ENCODE measurements around the gene MRTFA. TPM values are rescaled to one million over a fixed set of nuclear protein-coding genes. Genes with fewer than 3 reads are reported as not detected.
A peak's percentile ranks its signal among the peaks of the same experiment; 100 is the strongest.
"Not testable (repeated sequence)": the region's sequence is repeated elsewhere in the genome, so short reads cannot be mapped to it uniquely, and the experiment has no call there.

The MRTFA gene
- 22.3 TPM for total RNA-seq
- 37.6 TPM for polyA plus RNA-seq

DNA sequence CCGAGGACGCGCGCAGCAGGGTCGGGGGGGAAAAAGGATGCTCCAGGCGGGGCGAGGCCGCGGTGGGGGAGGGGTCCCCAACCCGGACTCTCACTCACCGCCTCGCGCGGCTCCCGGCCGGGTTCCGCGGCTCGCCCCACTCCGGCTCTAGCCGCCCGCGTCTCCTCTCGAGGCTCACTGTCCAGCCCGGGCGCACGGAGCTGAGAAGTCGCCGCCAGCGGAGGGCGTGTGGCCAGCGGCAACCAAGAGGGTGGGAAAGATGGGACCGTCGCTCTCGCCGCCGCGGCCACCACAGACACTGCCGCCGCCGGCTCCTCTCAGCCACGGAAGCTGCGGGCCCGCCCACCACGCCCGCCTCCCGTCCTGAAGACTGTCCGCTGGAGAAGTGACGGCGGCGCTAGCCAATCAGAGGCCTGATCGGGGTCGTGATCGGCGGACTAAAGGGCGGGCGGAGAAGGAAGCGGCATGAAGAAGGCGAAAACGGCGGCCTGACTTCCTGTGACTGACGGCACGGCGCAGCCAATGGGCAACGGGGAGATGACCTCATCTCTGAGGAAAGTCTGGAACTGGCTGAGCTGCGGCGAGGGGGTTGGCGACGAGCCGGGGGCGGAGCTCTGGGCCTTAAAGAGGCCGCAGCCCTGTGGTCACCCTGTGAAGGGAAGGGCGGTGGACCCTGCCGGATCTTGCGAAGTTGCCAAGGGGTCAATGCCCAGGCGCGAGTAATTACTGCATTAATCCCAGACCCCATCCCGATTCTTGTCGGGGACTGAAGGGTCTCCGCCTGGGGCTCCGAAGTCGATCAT lies at the start of gene MRTFA:
Gene MRTFA (minus strand): TSS at position 340 of the 803 bp plus-strand sequence.
- under 1% methylated on average over 81 of the region's 82 CpGs for WGBS
- H3K4me1 ChIP-seq (ENCODE audit: insufficient read depth) = no peaks in the 10 kb centered on the region

DNA sequence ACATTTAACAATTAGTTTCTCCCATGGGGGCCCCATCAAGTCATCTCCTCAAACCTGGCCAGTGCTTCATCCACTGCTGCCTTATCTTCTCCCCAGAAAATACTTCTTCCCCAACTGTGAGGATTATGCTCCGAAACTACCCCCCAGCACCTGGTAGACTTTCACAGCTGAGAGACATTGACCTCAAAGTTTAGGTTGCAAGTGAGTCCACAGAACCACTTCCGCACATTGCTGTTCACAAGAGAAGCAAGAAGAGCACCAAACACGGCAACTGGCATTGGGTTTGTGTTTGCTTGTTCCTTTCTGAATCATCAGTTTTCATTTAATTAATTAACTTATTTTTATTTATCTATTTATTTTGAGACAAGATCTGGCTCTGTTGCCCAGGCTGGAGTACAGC lies 48.9 kb upstream of the MRTFA start:
- DNase-seq (ENCODE audit: extremely low spot score) = no peak
- H3K27ac ChIP-seq (ENCODE audit: low read depth) = no peak overlapping the region
- no peak overlapping the region for H3K4me3 ChIP-seq (ENCODE audit: low read depth, low read length)
- no peaks in the 10 kb centered on the region for H3K36me3 ChIP-seq (ENCODE audit: insufficient read depth)
- WGBS = 94% methylated on average over 3 of the region's 3 CpGs
- H3K4me1 ChIP-seq (ENCODE audit: insufficient read depth) = no peaks in the 10 kb centered on the region

More for the DNA sequence above, at the start of gene MRTFA:
- peak within 1 kb of the TSS; percentile 87 for H3K27ac ChIP-seq (ENCODE audit: low read depth)
- peak; percentile 99 for DNase-seq (ENCODE audit: extremely low spot score)
- H3K36me3 ChIP-seq (ENCODE audit: insufficient read depth) = no peaks in the 10 kb centered on the region
- peak within 1 kb of the TSS; percentile 90 for H3K4me3 ChIP-seq (ENCODE audit: low read depth, low read length)

DNA sequence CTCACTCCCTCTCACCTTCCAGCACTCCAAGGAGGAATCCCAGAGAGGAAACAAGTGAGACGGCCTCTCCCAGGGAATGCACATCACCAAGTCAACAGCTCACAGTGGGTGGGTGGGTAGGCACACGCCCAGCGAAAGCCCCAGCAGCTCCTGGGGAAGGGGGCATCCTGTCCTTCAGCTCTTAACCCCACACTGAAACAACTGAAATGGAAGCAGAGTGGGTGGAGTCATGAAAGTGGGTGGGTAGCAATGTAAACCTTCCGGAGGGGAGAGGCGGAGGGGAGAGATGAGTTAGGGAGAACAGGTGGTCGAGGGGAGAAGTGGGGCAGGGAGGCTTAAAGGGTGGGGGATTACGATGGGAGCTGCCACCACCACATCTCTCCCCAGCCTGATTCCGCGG lies 48.2 kb upstream of the MRTFA start:
- Histone ChIP-seq H3K36me3 (ENCODE audit: insufficient read depth) (no peaks in the 10 kb centered on the region), H3K4me1 (ENCODE audit: insufficient read depth) (no peaks in the 10 kb centered on the region), H3K4me3 (ENCODE audit: low read depth, low read length) (no peak overlapping the region), H3K27ac (ENCODE audit: low read depth) (no peak overlapping the region)
- WGBS = 66% methylated on average over 9 of the region's 9 CpGs
- DNase-seq (ENCODE audit: extremely low spot score) = no peak

DNA sequence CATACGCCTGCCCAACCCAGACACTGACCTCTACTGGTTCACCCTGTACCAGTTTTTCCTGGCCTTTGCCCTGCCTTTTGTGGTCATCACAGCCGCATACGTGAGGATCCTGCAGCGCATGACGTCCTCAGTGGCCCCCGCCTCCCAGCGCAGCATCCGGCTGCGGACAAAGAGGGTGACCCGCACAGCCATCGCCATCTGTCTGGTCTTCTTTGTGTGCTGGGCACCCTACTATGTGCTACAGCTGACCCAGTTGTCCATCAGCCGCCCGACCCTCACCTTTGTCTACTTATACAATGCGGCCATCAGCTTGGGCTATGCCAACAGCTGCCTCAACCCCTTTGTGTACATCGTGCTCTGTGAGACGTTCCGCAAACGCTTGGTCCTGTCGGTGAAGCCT lies 44.9 kb upstream of the MRTFA start:
- Histone ChIP-seq H3K4me1 (ENCODE audit: insufficient read depth) (no peaks in the 10 kb centered on the region), H3K36me3 (ENCODE audit: insufficient read depth) (no peaks in the 10 kb centered on the region), H3K4me3 (ENCODE audit: low read depth, low read length) (no peak overlapping the region), H3K27ac (ENCODE audit: low read depth) (no peak overlapping the region)
- 96% methylated on average over 19 of the region's 19 CpGs for WGBS
- no peak for DNase-seq (ENCODE audit: extremely low spot score)

DNA sequence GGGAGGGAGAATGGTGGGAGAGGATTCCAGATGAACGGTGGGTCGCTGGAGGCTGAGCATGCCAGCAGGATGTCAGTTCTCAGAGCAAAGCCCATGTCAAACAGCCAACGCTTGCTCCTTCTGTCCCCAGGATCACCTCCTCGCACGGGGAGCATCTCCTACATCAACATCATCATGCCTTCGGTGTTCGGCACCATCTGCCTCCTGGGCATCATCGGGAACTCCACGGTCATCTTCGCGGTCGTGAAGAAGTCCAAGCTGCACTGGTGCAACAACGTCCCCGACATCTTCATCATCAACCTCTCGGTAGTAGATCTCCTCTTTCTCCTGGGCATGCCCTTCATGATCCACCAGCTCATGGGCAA lies 44.3 kb upstream of the MRTFA start:
- no peaks in the 10 kb centered on the region for H3K4me1 ChIP-seq (ENCODE audit: insufficient read depth)
- WGBS = 91% methylated on average over 15 of the region's 15 CpGs
- H3K36me3 ChIP-seq (ENCODE audit: insufficient read depth) = no peaks in the 10 kb centered on the region
- no peak overlapping the region for H3K4me3 ChIP-seq (ENCODE audit: low read depth, low read length)
- no peak overlapping the region for H3K27ac ChIP-seq (ENCODE audit: low read depth)
- DNase-seq (ENCODE audit: extremely low spot score) = no peak

DNA sequence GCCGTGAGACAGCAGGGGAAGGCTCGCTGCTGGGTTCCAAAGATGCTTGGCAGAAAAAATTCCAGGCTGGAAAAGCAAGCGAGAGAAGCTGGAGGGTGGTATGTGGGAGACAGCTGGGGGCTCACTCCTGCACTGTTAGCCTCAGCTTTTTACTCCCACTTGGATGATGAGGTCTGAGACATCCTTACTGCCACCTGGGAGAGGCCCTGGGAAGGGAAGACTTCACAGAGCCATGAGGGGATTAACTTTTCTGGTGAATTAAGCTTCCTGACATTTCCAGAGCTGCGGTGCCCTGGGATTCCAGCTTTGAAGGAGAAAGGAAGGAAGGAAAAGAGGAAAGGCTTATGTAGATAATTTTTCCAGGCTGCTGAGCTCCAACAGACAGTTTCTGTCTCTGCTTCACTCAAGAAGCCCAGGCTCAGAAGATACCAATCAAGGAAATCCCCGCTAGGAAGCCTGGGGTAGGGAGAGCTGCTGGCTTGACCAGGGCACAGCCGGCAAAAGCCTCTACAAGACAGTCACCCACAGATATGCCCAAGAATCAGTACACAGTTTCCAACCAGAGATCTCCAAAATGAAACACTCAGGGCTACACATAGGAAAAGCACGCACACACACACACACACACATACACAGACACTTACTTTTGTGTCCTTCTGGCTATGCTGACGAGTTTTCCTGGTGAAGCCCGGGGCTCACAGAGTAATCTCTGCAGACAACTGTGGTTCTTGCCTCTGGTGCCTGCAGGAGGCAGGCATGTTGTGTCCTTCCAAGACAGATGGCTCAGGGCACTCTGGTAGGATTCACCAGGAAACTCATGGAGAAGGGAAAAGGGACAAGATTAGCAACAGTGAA lies 43.7 kb upstream of the MRTFA start:
- H3K27ac ChIP-seq (ENCODE audit: low read depth) = no peak overlapping the region
- no peaks in the 10 kb centered on the region for H3K36me3 ChIP-seq (ENCODE audit: insufficient read depth)
- no peaks in the 10 kb centered on the region for H3K4me1 ChIP-seq (ENCODE audit: insufficient read depth)
- WGBS = 32% methylated on average over 9 of the region's 9 CpGs
- DNase-seq (ENCODE audit: extremely low spot score) = no peak
- no peak overlapping the region for H3K4me3 ChIP-seq (ENCODE audit: low read depth, low read length)

DNA sequence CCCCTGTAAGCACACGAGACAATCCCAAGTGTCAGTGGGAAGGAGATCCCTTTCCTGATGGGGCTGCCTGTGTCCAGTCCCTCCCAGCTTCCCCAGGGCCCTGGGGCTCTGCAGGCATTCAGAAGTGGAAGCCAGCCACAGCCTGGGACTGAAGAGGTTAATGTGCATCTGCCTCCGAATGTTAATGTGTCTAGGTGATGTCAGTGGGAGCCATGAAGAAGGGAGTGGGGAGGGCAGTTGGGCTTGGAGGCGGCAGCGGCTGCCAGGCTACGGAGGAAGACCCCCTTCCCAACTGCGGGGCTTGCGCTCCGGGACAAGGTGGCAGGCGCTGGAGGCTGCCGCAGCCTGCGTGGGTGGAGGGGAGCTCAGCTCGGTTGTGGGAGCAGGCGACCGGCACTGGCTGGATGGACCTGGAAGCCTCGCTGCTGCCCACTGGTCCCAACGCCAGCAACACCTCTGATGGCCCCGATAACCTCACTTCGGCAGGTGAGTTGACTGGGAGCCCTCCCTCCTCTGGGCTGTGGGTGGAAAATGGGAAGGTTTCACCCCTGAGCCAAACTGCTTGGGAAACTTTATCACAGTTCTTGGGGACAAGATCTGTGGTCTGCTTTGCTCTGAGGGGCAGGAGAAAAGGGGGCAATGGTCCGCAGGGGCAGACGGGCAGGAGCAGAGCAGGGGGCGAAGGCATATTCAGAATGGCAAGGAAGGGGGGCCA lies 42.9 kb upstream of the MRTFA start, which contains the start of gene MCHR1:
Gene MCHR1 (plus strand): TSS at position 236 of the 715 bp plus-strand sequence. CDS start 169 bp downstream, at position 405.
- Histone ChIP-seq H3K4me3 (ENCODE audit: low read depth, low read length) (no peak within 1 kb of the TSS), H3K4me1 (ENCODE audit: insufficient read depth) (no peaks in the 10 kb centered on the region), H3K27ac (ENCODE audit: low read depth) (no peak within 1 kb of the TSS), H3K36me3 (ENCODE audit: insufficient read depth) (no peaks in the 10 kb centered on the region)
- DNase-seq (ENCODE audit: extremely low spot score) = no peak
- WGBS = 15% methylated on average over 21 of the region's 21 CpGs

DNA sequence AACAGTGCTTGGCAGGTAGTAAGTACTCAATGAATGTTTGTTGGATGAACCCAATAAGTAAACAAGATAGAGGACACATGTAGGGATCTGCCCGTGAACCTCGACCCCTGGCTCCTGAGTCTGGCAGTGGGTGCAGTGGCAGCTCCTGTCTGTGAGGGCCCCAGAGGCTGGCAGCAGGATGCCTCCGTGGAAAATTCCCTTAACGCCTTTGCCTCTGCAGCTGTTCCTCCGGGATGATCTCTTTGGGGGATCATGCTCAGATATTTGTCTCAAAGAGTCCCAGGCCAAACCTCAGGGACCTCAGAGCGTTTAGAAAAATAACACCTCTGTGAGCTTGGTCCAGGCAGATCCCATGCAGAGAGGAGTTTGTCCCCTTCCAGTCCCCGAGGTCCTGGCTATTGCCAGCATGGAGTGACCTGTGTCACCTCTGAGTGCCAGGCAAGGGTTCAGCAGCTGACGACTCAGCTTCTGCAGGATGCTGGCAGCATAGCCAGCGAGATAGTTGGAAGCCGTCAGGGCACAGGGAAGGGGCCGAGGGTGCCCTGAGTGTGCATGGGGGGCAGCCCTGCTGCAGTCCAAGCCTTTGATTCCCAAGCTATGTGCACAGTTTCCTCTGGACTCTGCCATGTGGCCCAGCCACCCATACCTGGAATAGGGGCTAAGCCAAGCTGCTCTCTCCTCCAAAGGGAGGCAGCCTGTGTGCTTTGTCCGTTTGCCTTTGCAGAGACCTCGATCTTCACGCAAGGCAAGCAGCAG lies 42.2 kb upstream of the MRTFA start:
- no peak overlapping the region for H3K27ac ChIP-seq (ENCODE audit: low read depth)
- WGBS = 77% methylated on average over 14 of the region's 14 CpGs
- no peaks in the 10 kb centered on the region for H3K4me1 ChIP-seq (ENCODE audit: insufficient read depth)

DNA sequence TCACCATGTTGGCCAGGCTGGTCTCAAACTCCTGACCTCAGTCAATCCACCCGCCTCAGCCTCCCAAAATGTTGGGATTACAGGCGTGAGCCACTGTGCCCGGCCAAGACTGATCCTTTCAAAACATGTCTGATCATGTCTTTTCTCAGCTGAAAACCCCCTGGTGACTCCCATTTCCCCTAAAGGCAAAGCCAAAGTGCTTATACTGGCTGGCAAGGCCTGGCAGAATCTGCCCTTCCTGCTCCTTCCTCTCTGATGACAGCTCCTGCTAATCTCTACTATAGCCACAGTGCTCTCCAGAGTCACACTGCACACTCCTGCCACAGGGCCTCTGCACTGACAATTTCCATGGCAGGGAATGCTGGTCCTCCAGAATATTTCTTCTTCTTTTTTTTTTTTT lies 40.1 kb upstream of the MRTFA start:
- Histone ChIP-seq H3K36me3 (ENCODE audit: insufficient read depth) (no peaks in the 10 kb centered on the region), H3K4me1 (ENCODE audit: insufficient read depth) (no peaks in the 10 kb centered on the region), H3K27ac (ENCODE audit: low read depth) (no peak overlapping the region), H3K4me3 (ENCODE audit: low read depth, low read length) (no peak overlapping the region)
- no peak for DNase-seq (ENCODE audit: extremely low spot score)
- WGBS = 94% methylated on average over 3 of the region's 3 CpGs

More for the DNA sequence above, 42.2 kb upstream of the MRTFA start:
- Histone ChIP-seq H3K36me3 (ENCODE audit: insufficient read depth) (no peaks in the 10 kb centered on the region), H3K4me3 (ENCODE audit: low read depth, low read length) (no peak overlapping the region)
- DNase-seq (ENCODE audit: extremely low spot score) = no peak

DNA sequence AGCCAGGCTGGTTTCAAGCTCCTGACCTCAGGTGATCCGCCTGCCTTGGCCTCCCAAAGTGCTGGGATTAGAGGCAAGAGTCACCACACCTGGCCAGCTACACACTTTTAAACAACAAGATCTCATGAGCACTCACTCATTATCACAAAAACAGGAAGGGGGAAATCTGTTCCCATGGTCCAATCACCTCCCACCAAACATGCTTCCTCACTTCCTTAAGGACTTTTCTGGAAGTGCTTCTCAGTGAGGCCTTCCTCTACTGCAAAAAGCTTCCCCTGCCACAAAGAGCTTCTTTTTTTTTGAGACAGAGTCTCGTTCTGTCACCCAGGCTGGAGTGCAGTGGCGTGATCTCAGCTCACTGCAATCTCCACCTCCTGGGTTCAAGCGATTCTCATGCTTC lies 39.6 kb upstream of the MRTFA start:
- H3K4me1 ChIP-seq (ENCODE audit: insufficient read depth); H3K27ac ChIP-seq (ENCODE audit: low read depth); H3K4me3 ChIP-seq (ENCODE audit: low read depth, low read length); DNase-seq (ENCODE audit: extremely low spot score); H3K36me3 ChIP-seq (ENCODE audit: insufficient read depth): not testable (repeated sequence)
- 91% methylated on average over 4 of the region's 4 CpGs for WGBS

DNA sequence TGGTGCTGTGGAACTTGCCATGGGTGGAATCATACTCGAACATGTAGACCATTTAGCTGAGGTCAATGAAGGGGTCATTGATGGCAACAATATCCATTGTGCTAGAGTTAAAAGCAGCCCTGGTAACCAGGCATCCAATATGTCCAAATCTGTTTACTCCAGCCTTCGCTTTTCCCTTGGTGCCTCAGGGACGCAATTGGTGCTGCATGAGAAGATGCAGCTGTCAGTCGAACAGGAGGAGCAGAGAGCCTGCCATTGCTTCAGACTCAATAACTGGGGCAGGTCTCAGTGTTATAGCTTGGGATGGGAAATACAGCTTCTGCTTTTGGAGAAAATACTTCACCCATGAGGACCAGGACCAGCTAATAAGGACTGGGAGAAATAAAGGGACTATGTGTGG lies 37.8 kb upstream of the MRTFA start:
- Histone ChIP-seq H3K4me3 (ENCODE audit: low read depth, low read length) (no peak overlapping the region), H3K27ac (ENCODE audit: low read depth) (no peak overlapping the region), H3K4me1 (ENCODE audit: insufficient read depth) (no peaks in the 10 kb centered on the region), H3K36me3 (ENCODE audit: insufficient read depth) (no peaks in the 10 kb centered on the region)
- WGBS = 79% methylated on average over 4 of the region's 4 CpGs
- DNase-seq (ENCODE audit: extremely low spot score) = no peak

DNA sequence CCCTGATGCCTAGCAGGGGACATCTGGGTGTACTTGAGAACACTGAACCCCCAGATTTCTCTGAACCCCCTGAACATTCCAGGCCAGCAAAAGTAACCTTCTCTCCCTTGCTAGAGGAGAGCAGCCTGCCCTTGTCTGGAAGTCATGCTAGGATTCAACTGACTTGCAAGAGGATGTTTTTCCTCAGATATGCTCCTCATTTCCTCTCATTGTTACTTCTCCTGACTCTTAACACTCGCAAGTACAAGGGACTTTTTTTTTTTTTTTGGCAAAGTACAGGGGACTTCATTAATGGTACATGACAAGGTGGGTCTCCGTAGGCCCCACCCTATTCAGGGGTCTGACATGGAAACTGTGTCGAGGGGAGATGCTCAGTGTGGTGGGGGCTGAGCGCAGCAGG lies 36.5 kb upstream of the MRTFA start:
- no peaks in the 10 kb centered on the region for H3K4me1 ChIP-seq (ENCODE audit: insufficient read depth)
- WGBS = 92% methylated on average over 4 of the region's 4 CpGs
- no peaks in the 10 kb centered on the region for H3K36me3 ChIP-seq (ENCODE audit: insufficient read depth)
- DNase-seq (ENCODE audit: extremely low spot score) = no peak
- no peak overlapping the region for H3K4me3 ChIP-seq (ENCODE audit: low read depth, low read length)
- H3K27ac ChIP-seq (ENCODE audit: low read depth) = no peak overlapping the region

DNA sequence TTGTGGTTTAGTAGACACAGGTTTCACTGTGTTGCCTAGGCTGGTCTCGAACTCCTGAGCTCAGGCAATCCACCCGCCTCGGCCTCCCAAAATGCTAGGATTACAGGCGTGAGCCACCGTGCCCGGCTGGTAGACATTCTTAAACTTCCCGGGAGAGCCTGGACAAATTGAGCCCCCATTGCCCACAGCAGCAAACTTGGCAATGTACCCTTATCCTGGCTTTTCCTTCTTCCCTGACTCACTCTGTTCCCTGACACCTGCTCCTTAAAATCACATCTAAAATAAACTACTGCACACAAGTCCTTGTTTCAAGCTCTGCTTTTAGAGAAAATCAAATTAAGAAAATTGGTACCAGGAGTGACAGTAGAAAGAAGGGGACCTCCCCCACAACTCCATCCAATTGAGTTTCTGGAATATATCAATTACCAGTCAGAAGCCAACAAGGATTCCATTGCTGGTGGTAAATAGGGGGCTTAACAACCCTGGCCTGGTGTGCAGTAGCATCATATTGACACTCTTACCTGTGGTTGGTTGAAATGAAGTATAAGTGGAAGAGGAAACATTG lies 35.4 kb upstream of the MRTFA start:
- DNase-seq (ENCODE audit: extremely low spot score) = no peak
- WGBS = 97% methylated on average over 7 of the region's 7 CpGs
- Histone ChIP-seq H3K4me1 (ENCODE audit: insufficient read depth) (no peaks in the 10 kb centered on the region), H3K27ac (ENCODE audit: low read depth) (no peak overlapping the region), H3K4me3 (ENCODE audit: low read depth, low read length) (no peak overlapping the region), H3K36me3 (ENCODE audit: insufficient read depth) (no peaks in the 10 kb centered on the region)

Data from urinary bladder (tissue), 4 donors.